A549 (cell line): ENCODE results near the gene SUGCT. TPM values are rescaled to one million over a fixed set of nuclear protein-coding genes. Genes with fewer than 3 reads are reported as not detected.

ENCODE experiments used
- ATAC-seq, 2 experiments: fragments of 200-7000 bp in 1 of 2; fragments of >200 bp in 1 of 2; cut with Nextera tagmentation in 1 of 2; cut with Tn5 transposase in 1 of 2; 3 replicates each; pipeline versions ENCODE4 v1.8.0 to v1.9.1; 2018 to 2020; ENCODE audit warnings: mild to moderate bottlenecking in 1 of 2, moderate library complexity in 1 of 2
- CTCF ChIA-PET: fragments of 300-600 bp; sonication (Branson Sonifier 250); formaldehyde crosslinking; extraction: SDS; loops from one replicate; lab custom pipeline; 2021; ENCODE audit warnings: antibody characterized with exemption, inconsistent platforms; lab: Yijun Ruan, JAX
- POLR2A ChIA-PET: fragments of 350-600 bp; formaldehyde crosslinking; extraction: SDS; loops from one replicate; lab custom pipeline; 2021; ENCODE audit warnings: antibody characterized with exemption, inconsistent platforms; lab: Yijun Ruan, JAX
- DNase-seq, 2 experiments: peaks; one replicate each; pipeline versions ENCODE4 v3.0.0 to v3.0.0-alpha.2; 2011 to 2016; ENCODE audit warnings: low read depth in 1 of 2, low spot score in 1 of 2
- FAIRE-seq: peaks from 2 replicates; lab custom pipeline; 2011; peaks lifted over from hg19 to GRCh38; lab: Jason Lieb, UNC
- H3K27ac ChIP-seq, 2 experiments: fragments of >200 bp; sonication (Bioruptor Twin); formaldehyde crosslinking; 3 replicates each; pipeline ENCODE4 v1.5.1; 2016 to 2017
- H3K4me1 ChIP-seq: fragments of >200 bp; sonication (Bioruptor Twin); formaldehyde crosslinking; 3 replicates; pipeline ENCODE4 v1.6.1; 2016
- H3K4me2 ChIP-seq: fragments of >200 bp; sonication (Bioruptor Twin); formaldehyde crosslinking; 3 replicates; pipeline ENCODE4 v1.6.1; 2016
- H3K4me3 ChIP-seq: fragments of >200 bp; sonication (Bioruptor Twin); formaldehyde crosslinking; 3 replicates; pipeline ENCODE4 v1.5.1; 2016
- H3K9me3 ChIP-seq: fragments of >200 bp; sonication (Bioruptor Twin); formaldehyde crosslinking; 3 replicates; pipeline ENCODE4 v1.6.1; 2016
- CBX8 ChIP-seq: fragments of 200-600 bp; sonication (generic); IDR thresholded peaks from 2 replicates; pipeline ENCODE4 v1.6.1; 2016
- CHD4 ChIP-seq: fragments of 200-600 bp; sonication (generic); IDR thresholded peaks from 2 replicates; pipeline ENCODE4 v1.6.1; 2016; ENCODE audit warnings: antibody characterized with exemption, mild to moderate bottlenecking, borderline replicate concordance
- E2F6 ChIP-seq: IDR thresholded peaks from 2 replicates; pipeline ENCODE4 v1.6.1; 2012; ENCODE audit warnings: low read depth, borderline replicate concordance
- EHF ChIP-seq: fragments of 250-450 bp; sonication (Bioruptor Pico); IDR thresholded peaks from 2 replicates; pipeline ENCODE4 v1.5.0; 2020; ENCODE audit warnings: mild to moderate bottlenecking
- ELK1 ChIP-seq: fragments of 150-350 bp; IDR thresholded peaks from 2 replicates; pipeline ENCODE4 v1.6.1; 2014; ENCODE audit warnings: low read depth, mild to moderate bottlenecking, low read length
- FOSL2 ChIP-seq, 2 experiments: fragments of 450-650 bp in 1 of 2; fragments of >200 bp in 1 of 2; sonication (Bioruptor Twin) in 1 of 2; formaldehyde crosslinking; IDR thresholded peaks; 2 replicates each; pipeline versions ENCODE4 v1.5.0 to v1.6.1; 2016 to 2020; ENCODE audit warnings: mild to moderate bottlenecking in 1 of 2, moderate library complexity in 1 of 2
- HMGXB4 ChIP-seq: fragments of 250-450 bp; sonication (Bioruptor Pico); IDR thresholded peaks from 2 replicates; pipeline ENCODE4 v1.5.0; 2021; ENCODE audit warnings: mild to moderate bottlenecking, moderate library complexity, borderline replicate concordance
- HOXA7 ChIP-seq: fragments of 250-450 bp; sonication (Bioruptor Pico); IDR thresholded peaks from 2 replicates; pipeline ENCODE4 v1.5.0; 2020; ENCODE audit warnings: mild to moderate bottlenecking, moderate library complexity
- JUN ChIP-seq, 2 experiments: fragments of >200 bp; sonication (Bioruptor Twin); formaldehyde crosslinking; IDR thresholded peaks; 2 replicates in 1 of 2; 3 replicates in 1 of 2; pipeline ENCODE4 v1.6.1; 2016 to 2017
- MAFK ChIP-seq: fragments of 450-650 bp; IDR thresholded peaks from 2 replicates; pipeline ENCODE4 v1.6.1; 2014; ENCODE audit not compliant: partially characterized antibody
- MAX ChIP-seq: IDR thresholded peaks from 2 replicates; pipeline ENCODE4 v1.6.1; 2012
- MAZ ChIP-seq: fragments of 150-350 bp; IDR thresholded peaks from 2 replicates; pipeline ENCODE4 v1.6.1; 2014; ENCODE audit warnings: antibody characterized with exemption, low read depth, low read length, borderline replicate concordance
- NPAS2 ChIP-seq: fragments of 250-450 bp; sonication (Bioruptor Pico); IDR thresholded peaks from 2 replicates; pipeline ENCODE4 v1.8.0; 2022; ENCODE audit warnings: mild to moderate bottlenecking, moderate library complexity, borderline replicate concordance
- PBX3 ChIP-seq: IDR thresholded peaks from 2 replicates; pipeline ENCODE4 v1.6.1; 2012
- POLR2A ChIP-seq: IDR thresholded peaks from 2 replicates; pipeline ENCODE4 v1.6.1; 2012; ENCODE audit warnings: mild to moderate bottlenecking, low read length
- RAD21 ChIP-seq, 2 experiments: fragments of >200 bp in 1 of 2; sonication (Bioruptor Twin) in 1 of 2; formaldehyde crosslinking in 1 of 2; IDR thresholded peaks in 1 of 2; conservative IDR thresholded peaks in 1 of 2; 2 replicates in 1 of 2; 3 replicates in 1 of 2; pipeline ENCODE4 v1.6.1; 2012 to 2018; ENCODE audit warnings: inconsistent platforms in 1 of 2
- REST ChIP-seq: fragments of 200-600 bp; sonication (generic); IDR thresholded peaks from 2 replicates; pipeline ENCODE4 v1.6.1; 2016; ENCODE audit warnings: antibody characterized with exemption, mild to moderate bottlenecking, moderate library complexity
- TFCP2L1 ChIP-seq: fragments of 250-450 bp; sonication (Bioruptor Pico); IDR thresholded peaks from 2 replicates; pipeline ENCODE4 v1.5.0; 2021; ENCODE audit warnings: mild to moderate bottlenecking
- TP53 ChIP-seq: fragments of 250-450 bp; sonication (Bioruptor Pico); IDR thresholded peaks from 2 replicates; pipeline ENCODE4 v1.5.0; 2021; ENCODE audit warnings: mild to moderate bottlenecking, moderate library complexity
- ZNF302 ChIP-seq: fragments of 250-450 bp; sonication (Bioruptor Pico); IDR thresholded peaks from 2 replicates; pipeline ENCODE4 v1.9.0; 2021; ENCODE audit warnings: inconsistent platforms, mild to moderate bottlenecking, moderate library complexity
- ZSCAN20 ChIP-seq: fragments of 250-450 bp; sonication (Bioruptor Pico); IDR thresholded peaks from 2 replicates; pipeline ENCODE4 v1.8.0; 2022; ENCODE audit warnings: mild to moderate bottlenecking, moderate library complexity
- WGBS: methylation state at CpG from one replicate; pipeline ENCODE4 v1.1.6; 2017; ENCODE audit errors: missing lambda C conversion rate; 5-methylcytosine and 5-hydroxymethylcytosine counted together
- polyA plus RNA-seq, 4 experiments: library from polyadenylated mRNA; depleted of rRNA in 3 of 4; stranded (reverse); fragments of >200 nt; fragmentation: RNase III in 1 of 4; extraction: RNeasy Plus Mini Kit Qiagen cat#74134 plus additional on column Dnase treatment in 1 of 4; gene quantifications; 2 replicates in 3 of 4; 3 replicates in 1 of 4; pipeline ENCODE4 v1.2.3, GENCODE V29; 2011 to 2017

Gene SUGCT
- polyA plus RNA-seq, 2 of the 4 experiments (the other 2 are of a cell fraction) = 1.4 to 1.6 TPM

GRCh38 chr7:40542982-40543741 is 408.4 kb downstream of the SUGCT start:
- ChIA-PET CTCF (interaction anchor here (0.8 kb wide), 1 partner anchor 12 kb away, joined by 3 read pairs; no protein-coding TSS in a partner anchor), POLR2A (no interaction called here)
- H3K4me3 ChIP-seq = no peak overlapping the region
- H3K9me3 ChIP-seq = no peaks in the 10 kb centered on the region
- ATAC-seq (no peak), FAIRE-seq (no peak), DNase-seq (no peak)
- no peak for TF ChIP-seq REST
- no peak for TF ChIP-seq ZNF302 (CRISPR knock-in tag)
- no peak for TF ChIP-seq TP53 (CRISPR knock-in tag)
- TF ChIP-seq ZSCAN20 = no peak
- no peak for TF ChIP-seq NPAS2 (CRISPR knock-in tag)
- TF ChIP-seq HMGXB4 (CRISPR knock-in tag) = no peak
- TF ChIP-seq EHF = no peak
- WGBS = 23% methylated on average over 3 of the region's 3 CpGs
- no peaks in the 10 kb centered on the region for H3K4me1 ChIP-seq
- no peak overlapping the region for H3K4me2 ChIP-seq
- no peak overlapping the region for H3K27ac ChIP-seq

- ChIA-PET CTCF (interaction anchor here (0.8 kb wide), 1 partner anchor 13 kb away, joined by 3 read pairs; no protein-coding TSS in a partner anchor), POLR2A (no interaction called here)
- ATAC-seq (no peak), FAIRE-seq (no peak)
- TF ChIP-seq POLR2A = no peak
- no peak for TF ChIP-seq NPAS2 (CRISPR knock-in tag)
- TF ChIP-seq TFCP2L1 (CRISPR knock-in tag) = no peak
- no peak for TF ChIP-seq FOSL2 (IDR thresholded peaks at IDR 0.05)
- TF ChIP-seq FOSL2 (CRISPR knock-in tag; IDR thresholded peaks at IDR 0.05) = no peak
- no peak for TF ChIP-seq CHD4
- TF ChIP-seq JUN (IDR thresholded peaks at IDR 0.05) = no peak
- no peak for TF ChIP-seq RAD21 (conservative IDR thresholded peaks at IDR 0.05 in 1 of 2, IDR thresholded peaks at IDR 0.05 in 1 of 2)
- no peak for TF ChIP-seq MAZ
- TF ChIP-seq HOXA7 = no peak
- TF ChIP-seq MAX = no peak
- no peak for TF ChIP-seq ELK1
- TF ChIP-seq E2F6 = no peak
- no peak for TF ChIP-seq HMGXB4 (CRISPR knock-in tag)
- no peak for TF ChIP-seq CBX8
- TF ChIP-seq PBX3 = no peak
- TF ChIP-seq MAFK = no peak
- TF ChIP-seq, all 56 proteins: peak for 0
- Histone ChIP-seq H3K4me3 (no peak overlapping the region), H3K4me2 (no peak overlapping the region), H3K9me3 (no peaks in the 10 kb centered on the region), H3K4me1 (no peaks in the 10 kb centered on the region), H3K27ac (no peak overlapping the region)
- no peak for DNase-seq
- WGBS = 9% methylated on average over 6 of the region's 6 CpGs
Observed at GRCh38 chr7:40544221-40544723, 409.5 kb downstream of the SUGCT start.
